ENCODE measurements around the gene SNPH. TPM values are rescaled to one million over a fixed set of nuclear protein-coding genes. Genes with fewer than 3 reads are reported as not detected.

The SNPH gene
- total RNA-seq, 1 experiment from 2014 or later = 9.9 TPM

- DNase-seq (ENCODE audit: low read depth) = peak; percentile 65
Measured at GRCh38 chr20:1265226-1265915, 723 bp upstream of the SNPH start.

GRCh38 chr20:1265916-1266166 is 253 bp upstream of the SNPH start:
- no peak for DNase-seq (ENCODE audit: low read depth)

- DNase-seq (ENCODE audit: low read depth) = no peak
Measured at GRCh38 chr20:1267161-1267560, 1.1 kb downstream of the SNPH start.

GRCh38 chr20:1267809-1268374 is 1.8 kb downstream of the SNPH start:
- DNase-seq (ENCODE audit: low read depth) = no peak

GRCh38 chr20:1269235-1269634 is 3.1 kb downstream of the SNPH start:
- DNase-seq (ENCODE audit: low read depth) = no peak

- no peak for DNase-seq (ENCODE audit: low read depth)
Measured at GRCh38 chr20:1269850-1270249, 3.8 kb downstream of the SNPH start.

- no peak for DNase-seq (ENCODE audit: low read depth)
Measured at GRCh38 chr20:1272368-1273100, 6.4 kb downstream of the SNPH start.

GRCh38 chr20:1273366-1273765 is 7.3 kb downstream of the SNPH start:
- no peak for DNase-seq (ENCODE audit: low read depth)

- no peak for DNase-seq (ENCODE audit: low read depth)
Measured at GRCh38 chr20:1274485-1275311, 8.6 kb downstream of the SNPH start.

- no peak for DNase-seq (ENCODE audit: low read depth)
Measured at GRCh38 chr20:1275919-1276318, 9.8 kb downstream of the SNPH start.

GRCh38 chr20:1277529-1278322 is 11.6 kb downstream of the SNPH start:
- no peak for DNase-seq (ENCODE audit: low read depth)

GRCh38 chr20:1278993-1279392 is 12.9 kb downstream of the SNPH start:
- no peak for DNase-seq (ENCODE audit: low read depth)

- peak; percentile 72 for DNase-seq (ENCODE audit: low read depth)
Measured at GRCh38 chr20:1280195-1281102, 14.4 kb downstream of the SNPH start.

GRCh38 chr20:1281279-1282057 is 15.4 kb downstream of the SNPH start:
- DNase-seq (ENCODE audit: low read depth) = no peak

GRCh38 chr20:1282966-1283365 is 16.9 kb downstream of the SNPH start:
- DNase-seq (ENCODE audit: low read depth) = no peak

- peak; percentile 54 for DNase-seq (ENCODE audit: low read depth)
Measured at GRCh38 chr20:1283522-1284510, 17.7 kb downstream of the SNPH start.

- no peak for DNase-seq (ENCODE audit: low read depth)
Measured at GRCh38 chr20:1286267-1287024, 20.4 kb downstream of the SNPH start.

GRCh38 chr20:1287306-1287705 is 21.2 kb downstream of the SNPH start:
- no peak for DNase-seq (ENCODE audit: low read depth)
